Effector CD8-positive, alpha-beta T cell (primary cell): ENCODE measurements around the gene TMEM207.

Experiments used
- DNase-seq: peaks from one replicate; lab custom pipeline; 2025; lab: John Stamatoyannopoulos, UW

Gene TMEM207

DNA sequence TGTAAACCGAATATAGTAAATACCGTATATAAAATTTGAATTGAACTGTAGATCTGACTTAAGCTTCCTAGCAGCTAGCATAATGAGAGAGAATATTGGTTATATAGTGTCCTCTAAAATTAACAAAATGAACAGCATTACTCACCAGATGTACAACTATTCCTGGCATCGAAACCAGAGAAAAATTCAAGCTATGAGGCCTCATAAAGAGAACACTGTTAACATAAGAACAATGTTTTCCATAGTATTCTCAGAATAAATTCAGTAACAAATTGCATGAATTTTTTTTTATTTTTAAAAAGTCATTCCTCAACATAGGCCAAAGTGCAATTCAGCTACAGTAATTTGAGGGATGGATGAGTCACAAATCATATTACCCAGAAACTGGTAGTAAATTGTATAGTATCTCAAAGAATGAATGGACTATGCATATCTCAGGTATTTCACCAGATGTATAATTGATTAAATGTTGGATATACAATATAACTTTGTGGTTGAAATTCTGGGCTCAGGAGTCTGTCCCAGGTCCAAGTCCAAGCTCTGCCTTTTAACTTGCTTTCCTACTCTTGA, 5.0 kb downstream of the TMEM207 start:
- DNase-seq = no peak

- DNase-seq = no peak
Measured at GRCh38 chr3:190444006-190444405, 5.7 kb downstream of the TMEM207 start.

DNA sequence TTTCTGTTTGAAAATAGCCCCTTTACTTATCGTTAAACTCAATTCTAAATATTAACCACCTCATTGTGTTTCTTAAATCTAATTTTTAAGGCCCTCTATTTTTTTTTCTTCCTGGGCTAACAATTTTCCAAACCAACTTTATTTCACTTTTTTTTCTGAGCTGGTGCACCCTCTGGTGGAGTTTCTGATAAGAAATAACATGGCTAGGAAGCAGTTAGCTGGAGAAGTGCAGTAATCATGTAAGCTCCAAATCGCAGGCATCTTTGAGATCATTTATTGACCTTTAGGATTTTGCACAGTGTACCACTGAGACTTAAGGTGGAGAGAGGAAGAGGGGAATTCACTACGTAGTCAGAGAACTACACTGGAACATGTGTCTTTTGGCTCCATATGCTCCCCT, 6.4 kb downstream of the TMEM207 start:
- DNase-seq = no peak

DNA sequence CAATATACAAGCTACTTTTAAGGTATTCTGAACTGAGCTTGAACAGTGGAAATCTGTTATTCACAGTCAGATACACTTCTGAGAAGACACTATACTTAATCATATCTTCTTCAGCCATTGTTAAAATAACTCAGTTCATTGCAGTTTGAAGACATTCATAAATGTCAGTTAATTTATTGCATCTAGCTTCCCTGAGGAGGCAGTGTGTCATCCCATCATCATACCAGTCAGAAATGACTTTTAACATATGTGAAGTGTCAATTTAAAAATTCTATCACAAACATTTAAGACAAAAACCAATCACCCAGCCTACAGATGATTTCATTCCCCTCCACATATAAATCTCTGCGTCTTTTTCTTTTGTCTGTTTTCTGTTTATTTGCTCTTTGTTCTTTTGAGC, 7.5 kb downstream of the TMEM207 start:
- DNase-seq = no peak

DNA sequence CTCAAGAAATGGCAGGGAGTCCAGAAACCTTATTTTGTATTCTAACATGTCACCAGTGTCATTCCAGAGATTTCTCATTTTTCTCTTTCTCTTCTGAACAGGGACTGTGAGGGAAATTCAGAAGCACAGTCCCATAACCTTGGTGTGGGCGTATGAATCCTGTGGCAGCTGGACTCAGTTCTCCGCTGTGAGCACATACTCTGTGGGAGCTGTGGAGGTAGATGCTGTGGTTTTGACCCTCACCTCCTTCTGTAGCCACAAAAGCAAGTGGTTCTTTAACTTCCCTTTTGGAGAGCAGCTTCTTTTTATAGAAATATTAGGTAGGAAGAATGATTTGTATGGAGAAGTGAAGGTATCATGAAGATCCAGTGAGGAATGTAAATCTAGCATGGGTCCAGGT, 13.4 kb downstream of the TMEM207 start:
- no peak for DNase-seq

- no peak for DNase-seq
Measured at GRCh38 chr3:190435618-190436017, 14.1 kb downstream of the TMEM207 start.

DNA sequence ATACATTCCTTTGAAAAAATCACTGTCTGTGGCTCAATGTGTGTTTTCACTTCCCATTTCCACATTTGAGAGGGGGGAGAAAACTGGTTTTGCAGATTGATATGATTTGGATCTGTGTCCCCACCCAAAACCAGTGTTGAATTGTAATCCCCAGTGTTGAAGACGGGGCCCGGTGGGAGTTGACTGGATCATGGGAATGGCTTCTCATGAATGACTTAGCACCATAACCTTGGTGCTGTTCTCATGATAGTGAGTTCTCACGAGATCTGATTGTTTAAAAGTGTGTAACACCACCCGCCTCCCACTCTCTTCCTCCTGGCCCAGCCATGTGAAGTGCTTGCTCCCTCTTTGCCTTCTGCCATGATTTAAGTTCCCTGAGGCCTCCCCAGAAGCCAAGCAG, 16.1 kb downstream of the TMEM207 start:
- DNase-seq = no peak

GRCh38 chr3:190432216-190432615, 17.5 kb downstream of the TMEM207 start:
- DNase-seq = no peak

DNA sequence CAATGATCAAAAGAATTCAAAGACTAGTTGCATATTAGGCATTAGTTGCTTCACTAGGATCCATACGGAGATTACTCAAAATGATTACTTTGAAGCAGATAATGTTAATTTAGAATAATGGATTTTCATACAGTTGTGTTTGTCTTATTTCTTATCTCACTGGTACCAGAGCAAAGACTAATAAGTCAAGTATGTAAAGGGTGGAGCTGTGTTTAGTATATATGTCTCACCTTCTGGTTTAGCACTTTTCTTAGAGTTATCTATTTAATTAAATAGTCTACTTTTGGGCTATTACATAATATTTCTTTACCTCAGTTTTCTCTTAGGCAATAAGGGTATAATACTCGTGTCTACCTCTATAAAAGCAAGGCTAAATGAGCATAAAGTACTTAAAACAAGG, 18.8 kb downstream of the TMEM207 start:
- no peak for DNase-seq

DNA sequence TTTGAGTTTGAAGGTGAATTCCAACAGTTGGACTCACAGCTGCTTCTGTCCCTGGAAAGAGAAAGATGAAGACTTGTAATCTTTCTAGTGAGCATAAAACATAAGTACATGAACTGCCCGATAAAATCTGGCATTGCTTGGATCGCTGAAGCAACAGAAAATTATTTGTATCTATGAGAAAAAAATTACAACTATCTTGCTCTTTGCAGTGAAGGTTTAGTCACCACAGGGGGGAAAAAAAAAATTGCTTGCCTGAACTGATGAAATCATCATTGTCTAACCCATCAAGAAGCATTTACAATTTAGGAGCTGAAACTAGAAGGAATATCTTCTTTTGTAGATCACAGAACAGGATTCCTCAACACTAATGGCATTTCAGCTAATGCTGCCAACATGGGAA, 20.0 kb downstream of the TMEM207 start:
- DNase-seq = no peak

GRCh38 chr3:190426806-190427507, 22.7 kb downstream of the TMEM207 start:
- no peak for DNase-seq

- no peak for DNase-seq
Measured at GRCh38 chr3:190425833-190426232, 23.9 kb downstream of the TMEM207 start.

- no peak for DNase-seq
Measured at GRCh38 chr3:190424478-190425439, 24.9 kb downstream of the TMEM207 start.

DNA sequence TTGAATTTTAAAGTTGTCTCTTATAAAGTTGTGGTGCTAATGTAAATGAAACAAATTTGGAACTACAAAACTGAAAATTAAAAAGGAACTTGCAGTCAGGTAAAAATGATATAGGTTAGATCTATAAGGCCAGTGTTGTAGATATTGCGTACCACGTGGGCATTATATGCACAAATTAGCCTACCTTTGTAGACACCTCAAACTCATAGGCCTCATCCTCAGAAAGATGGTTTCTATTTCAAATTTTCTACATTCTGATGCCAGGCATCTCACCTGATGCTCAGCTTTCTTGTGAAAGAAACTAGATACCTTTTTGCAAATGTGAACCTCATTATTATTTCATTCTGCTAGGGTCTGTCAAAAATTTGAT, 25.6 kb downstream of the TMEM207 start:
- no peak for DNase-seq

DNA sequence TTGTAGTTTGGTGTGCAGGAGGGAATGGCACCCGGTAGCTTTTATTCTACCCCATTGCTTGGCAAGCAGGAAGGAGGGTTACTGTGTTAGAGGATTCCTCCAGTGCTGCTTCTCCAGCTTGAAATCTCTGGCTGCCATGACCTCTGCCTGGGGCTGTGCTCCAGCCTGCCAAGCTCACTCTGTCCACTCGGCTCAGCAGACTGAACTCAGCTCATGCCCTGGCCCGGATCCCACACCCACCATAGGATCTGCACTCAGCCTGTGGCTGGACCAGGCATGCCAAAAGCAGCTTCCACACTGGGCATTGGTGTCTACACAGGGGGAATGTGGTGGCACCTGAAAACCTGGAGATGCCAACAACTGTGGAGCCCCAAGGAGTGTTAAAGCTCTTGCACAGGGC, 35.4 kb downstream of the TMEM207 start:
- no peak for DNase-seq

DNA sequence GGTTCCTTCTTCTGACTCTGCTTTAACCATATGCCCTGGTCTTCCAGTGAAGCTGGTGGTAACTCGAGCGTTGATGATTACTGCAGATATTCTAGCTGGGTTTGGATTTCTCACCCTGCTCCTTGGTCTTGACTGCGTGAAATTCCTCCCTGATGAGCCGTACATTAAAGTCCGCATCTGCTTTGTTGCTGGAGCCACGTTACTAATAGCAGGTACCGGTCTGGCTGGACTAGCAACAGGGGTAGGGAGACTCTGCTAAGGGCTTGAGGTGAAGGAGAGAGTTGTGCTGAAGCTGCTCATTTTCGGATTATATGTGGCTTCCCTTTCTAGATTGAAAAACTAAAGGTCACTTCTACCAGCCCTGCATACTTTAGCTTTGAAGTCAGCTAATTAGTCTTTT, 45.0 kb downstream of the TMEM207 start:
- no peak for DNase-seq

GRCh38 chr3:190401963-190402362, 47.7 kb downstream of the TMEM207 start:
- no peak for DNase-seq

- DNase-seq = no peak
Measured at GRCh38 chr3:190399677-190400076, 50.0 kb downstream of the TMEM207 start.

DNA sequence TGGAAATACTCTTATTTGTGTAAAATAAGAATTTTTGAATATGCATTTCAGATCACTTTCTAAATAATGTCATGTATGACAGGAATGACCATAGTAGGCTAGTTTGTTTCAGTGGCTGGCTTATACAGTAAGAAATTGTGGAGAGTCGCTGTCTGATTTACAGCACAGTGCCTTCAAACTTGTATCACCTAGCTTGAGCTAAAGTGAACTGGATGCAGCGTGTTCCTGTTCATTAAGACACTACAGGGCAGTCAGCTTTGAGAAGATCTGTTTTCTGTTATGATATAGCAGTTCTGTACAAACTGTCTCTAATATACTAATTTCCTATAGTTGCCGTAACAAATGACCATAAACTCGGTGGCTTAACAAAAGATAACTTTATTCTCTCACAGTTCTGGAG, 51.8 kb downstream of the TMEM207 start:
- DNase-seq = no peak

DNA sequence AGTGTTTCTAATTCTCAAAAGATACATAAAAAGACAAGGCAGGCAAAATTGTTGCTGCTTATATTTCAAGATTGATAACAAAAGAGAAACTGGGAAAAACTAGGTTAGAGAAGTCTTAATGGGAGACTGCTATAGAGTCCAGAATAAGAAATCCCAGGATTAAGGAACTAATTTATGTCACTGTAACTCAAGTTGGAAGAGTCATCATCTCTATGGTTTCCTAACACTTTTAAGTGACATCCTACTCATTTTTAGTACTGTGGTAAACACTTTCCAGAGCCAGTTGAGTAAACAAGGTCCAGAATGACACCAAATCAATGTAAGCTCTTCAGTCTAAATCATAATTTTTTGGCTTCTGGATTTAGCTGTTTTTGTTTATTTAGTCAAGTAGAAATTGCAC, 53.7 kb downstream of the TMEM207 start:
- DNase-seq = no peak

GRCh38 chr3:190388703-190389102, 61.0 kb downstream of the TMEM207 start:
- DNase-seq = no peak

DNA sequence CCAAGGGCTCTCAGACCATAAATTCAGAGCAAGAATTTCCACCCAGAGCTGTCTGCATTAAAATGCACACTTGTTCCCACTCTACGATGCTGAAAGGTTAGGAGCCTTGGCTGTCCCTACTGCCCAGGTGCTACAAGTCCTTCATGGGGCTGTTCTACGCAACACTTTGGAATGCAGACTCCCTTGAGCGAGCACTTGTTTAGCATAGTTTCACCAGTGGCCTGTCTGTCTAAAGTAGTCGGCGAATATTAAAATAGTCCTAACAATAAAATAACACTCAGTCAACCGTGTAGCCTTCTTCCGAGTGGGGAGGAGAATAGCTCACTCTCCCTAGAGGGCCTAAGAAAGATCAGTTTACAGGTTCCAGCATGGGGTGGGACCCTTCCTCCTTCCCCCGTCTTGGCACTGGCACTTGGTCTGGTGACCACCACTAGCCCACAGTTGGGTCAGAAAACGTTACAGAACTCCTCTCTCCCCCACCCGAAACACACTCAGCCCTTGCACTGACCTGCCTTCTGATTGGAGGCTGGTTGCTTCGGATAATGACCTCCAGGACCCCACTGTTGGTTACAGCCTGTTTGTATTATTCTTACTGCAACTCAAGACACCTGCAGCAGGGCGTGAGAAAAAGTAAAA, 62.0 kb downstream of the TMEM207 start, which contains the start of gene CLDN16:
Gene CLDN16 (plus strand): TSS at position 586 of the 636 bp plus-strand sequence. CDS start 167 bp downstream, outside the sequence.
- no peak for DNase-seq
